DOHH2 (cell line): ENCODE measurements around the gene FAM241A.

Experiments used
- H3F3A ChIP-seq: fragments of 200-600 bp; sonication (generic), shearing (Covaris generic); 2 replicates; pipeline ENCODE4 v1.6.0; 2016; ENCODE audit warnings: antibody characterized with exemption, mild to moderate bottlenecking; ENCODE audit not compliant: control insufficient read depth, insufficient read depth
- H3K27ac ChIP-seq: fragments of 200-600 bp; sonication (generic); 2 replicates; pipeline ENCODE4 v1.5.1; 2014; ENCODE audit warnings: low read depth, mild to moderate bottlenecking, low read length, moderate library complexity
- H3K27me3 ChIP-seq: fragments of 200-600 bp; sonication (generic); 2 replicates; pipeline ENCODE4 v1.6.1; 2014; ENCODE audit warnings: mild to moderate bottlenecking, low read length, mixed read lengths; ENCODE audit not compliant: control insufficient read depth
- H3K36me3 ChIP-seq: fragments of 200-600 bp; sonication (generic); 2 replicates; pipeline ENCODE4 v1.6.1; 2014; ENCODE audit warnings: mild to moderate bottlenecking, low read length, moderate library complexity, mixed read lengths; ENCODE audit not compliant: control insufficient read depth
- H3K4me1 ChIP-seq: fragments of 200-600 bp; sonication (generic); 2 replicates; pipeline ENCODE4 v1.6.1; 2014; ENCODE audit warnings: mild to moderate bottlenecking, low read length, mixed read lengths; ENCODE audit not compliant: control insufficient read depth
- H3K4me2 ChIP-seq: fragments of 200-600 bp; sonication (generic); 2 replicates; pipeline ENCODE4 v1.6.0; 2014; ENCODE audit warnings: mild to moderate bottlenecking, low read length, moderate library complexity
- H3K4me3 ChIP-seq: fragments of 200-600 bp; sonication (generic); 2 replicates; pipeline ENCODE4 v1.5.1; 2014; ENCODE audit warnings: mild to moderate bottlenecking, low read length, mixed read lengths
- H3K79me2 ChIP-seq: fragments of 200-600 bp; sonication (generic); 2 replicates; pipeline ENCODE4 v1.6.1; 2014; ENCODE audit warnings: mild to moderate bottlenecking, low read length, mixed read lengths; ENCODE audit not compliant: control insufficient read depth
- H3K9me2 ChIP-seq: fragments of 200-600 bp; sonication (generic); replicated peaks from 2 replicates; pipeline ENCODE4 v1.6.1; 2014; ENCODE audit warnings: mild to moderate bottlenecking, low read length, mixed read lengths; ENCODE audit not compliant: control insufficient read depth
- H3K9me3 ChIP-seq: fragments of 200-600 bp; sonication (generic); 2 replicates; pipeline ENCODE4 v1.6.1; 2014; ENCODE audit warnings: antibody characterized with exemption, low read length, mixed read lengths; ENCODE audit not compliant: control insufficient read depth, insufficient read depth
- H4K20me1 ChIP-seq: fragments of 200-600 bp; sonication (generic); 2 replicates; pipeline ENCODE4 v1.6.0; 2014; ENCODE audit warnings: low read depth, mild to moderate bottlenecking, antibody characterized with exemption, low read length, moderate library complexity; ENCODE audit not compliant: control insufficient read depth, insufficient read depth
- EZH2phosphoT487 ChIP-seq: fragments of 200-600 bp; sonication (generic); IDR thresholded peaks from 2 replicates; pipeline ENCODE4 v1.6.1; 2017; ENCODE audit warnings: borderline replicate concordance, mild to moderate bottlenecking, antibody characterized with exemption, low read length, moderate library complexity, mixed read lengths
- TF ChIP-seq, protein P1 (sequence below): fragments of 200-600 bp; sonication (generic); IDR thresholded peaks from one replicate; pipeline ENCODE4 v1.5.1; 2014; ENCODE audit warnings: antibody characterized with exemption, mild to moderate bottlenecking, low read depth, low read length; ENCODE audit not compliant: poor library complexity, severe bottlenecking

The FAM241A gene

DNA sequence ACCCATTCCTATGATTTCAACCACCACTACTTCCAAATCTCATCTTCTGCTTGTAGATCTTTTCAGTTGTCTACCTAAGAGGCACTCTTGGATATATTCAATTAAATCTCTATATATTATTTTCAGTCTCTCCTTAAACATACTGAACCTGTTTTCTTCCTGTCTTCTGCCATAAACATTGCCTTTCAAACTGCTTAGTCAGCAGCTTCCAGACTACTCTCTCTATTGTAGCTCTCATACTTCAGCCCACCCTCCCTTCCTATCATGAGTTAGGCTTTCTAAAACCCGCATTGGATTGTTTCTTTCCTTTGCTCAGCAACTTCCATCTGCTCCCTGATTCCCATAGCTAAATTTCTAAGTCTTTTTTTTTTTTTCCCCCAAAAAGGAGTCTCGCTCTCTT lies 90.8 kb downstream of the FAM241A start:
- Histone ChIP-seq H4K20me1 (no peaks in the 10 kb centered on the region), H3K36me3 (no peaks in the 10 kb centered on the region), H3K27ac (no peak overlapping the region), H3K9me3 (no peaks in the 10 kb centered on the region), H3K27me3 (no peaks in the 10 kb centered on the region), H3K4me2 (no peak overlapping the region), H3K9me2 (no peaks in the 10 kb centered on the region), H3F3A (peaks cover 3% of the 10 kb centered on the region), H3K4me3 (no peak overlapping the region), H3K79me2 (peaks cover 85% of the 10 kb centered on the region), H3K4me1 (peaks cover 23% of the 10 kb centered on the region)
- TF ChIP-seq, protein P1, sequence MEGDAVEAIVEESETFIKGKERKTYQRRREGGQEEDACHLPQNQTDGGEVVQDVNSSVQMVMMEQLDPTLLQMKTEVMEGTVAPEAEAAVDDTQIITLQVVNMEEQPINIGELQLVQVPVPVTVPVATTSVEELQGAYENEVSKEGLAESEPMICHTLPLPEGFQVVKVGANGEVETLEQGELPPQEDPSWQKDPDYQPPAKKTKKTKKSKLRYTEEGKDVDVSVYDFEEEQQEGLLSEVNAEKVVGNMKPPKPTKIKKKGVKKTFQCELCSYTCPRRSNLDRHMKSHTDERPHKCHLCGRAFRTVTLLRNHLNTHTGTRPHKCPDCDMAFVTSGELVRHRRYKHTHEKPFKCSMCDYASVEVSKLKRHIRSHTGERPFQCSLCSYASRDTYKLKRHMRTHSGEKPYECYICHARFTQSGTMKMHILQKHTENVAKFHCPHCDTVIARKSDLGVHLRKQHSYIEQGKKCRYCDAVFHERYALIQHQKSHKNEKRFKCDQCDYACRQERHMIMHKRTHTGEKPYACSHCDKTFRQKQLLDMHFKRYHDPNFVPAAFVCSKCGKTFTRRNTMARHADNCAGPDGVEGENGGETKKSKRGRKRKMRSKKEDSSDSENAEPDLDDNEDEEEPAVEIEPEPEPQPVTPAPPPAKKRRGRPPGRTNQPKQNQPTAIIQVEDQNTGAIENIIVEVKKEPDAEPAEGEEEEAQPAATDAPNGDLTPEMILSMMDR = no peak
- no peak for TF ChIP-seq EZH2phosphoT487

DNA sequence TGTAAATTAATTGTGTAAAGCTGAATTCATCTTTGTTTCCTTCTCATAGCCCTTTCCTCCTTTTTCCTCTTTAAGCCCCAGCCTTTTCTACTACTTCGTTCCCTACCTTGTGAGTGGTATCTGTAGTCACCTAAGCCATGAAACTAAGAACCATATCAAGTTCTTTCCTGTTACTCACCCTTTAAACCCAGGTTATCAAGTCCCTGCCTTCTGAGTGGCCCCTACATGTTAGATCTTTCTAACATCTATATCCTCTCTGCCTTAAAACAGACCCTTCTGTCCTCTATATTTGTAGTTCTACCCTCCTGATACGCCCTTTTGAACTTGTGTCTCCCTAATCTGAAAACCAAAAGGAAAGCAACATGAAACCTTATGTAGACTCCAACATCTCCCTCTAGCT lies 93.6 kb downstream of the FAM241A start:
- peaks cover 91% of the 10 kb centered on the region for H3K79me2 ChIP-seq
- TF ChIP-seq, protein P1 = no peak
- no peak for TF ChIP-seq EZH2phosphoT487
- no peak overlapping the region for H3K27ac ChIP-seq
- no peaks in the 10 kb centered on the region for H3F3A ChIP-seq
- no peaks in the 10 kb centered on the region for H4K20me1 ChIP-seq
- peaks cover 14% of the 10 kb centered on the region for H3K4me1 ChIP-seq
- no peaks in the 10 kb centered on the region for H3K9me3 ChIP-seq
- no peaks in the 10 kb centered on the region for H3K27me3 ChIP-seq
- no peak overlapping the region for H3K4me3 ChIP-seq
- H3K9me2 ChIP-seq = no peaks in the 10 kb centered on the region
- H3K36me3 ChIP-seq = no peaks in the 10 kb centered on the region
- H3K4me2 ChIP-seq = no peak overlapping the region
